LNCAP (cell line): ENCODE data around the gene EPS15.

Source experiments
- CTCF ChIP-seq: fragments of 450-650 bp; IDR thresholded peaks from 2 replicates; pipeline ENCODE4 v1.5.1; 2017; ENCODE audit warnings: mild to moderate bottlenecking

EPS15 gene

GRCh38 chr1:51552929-51553807 is 34.1 kb upstream of the EPS15 start:
- no peak for TF ChIP-seq CTCF

GRCh38 chr1:51551848-51552296 is 32.8 kb upstream of the EPS15 start:
- TF ChIP-seq CTCF: no peak

- no peak for TF ChIP-seq CTCF
Observed at GRCh38 chr1:51551081-51551480, 32.0 kb upstream of the EPS15 start.

GRCh38 chr1:51549901-51550300 is 30.8 kb upstream of the EPS15 start:
- no peak for TF ChIP-seq CTCF

- no peak for TF ChIP-seq CTCF
Observed at GRCh38 chr1:51549016-51549619, 30.1 kb upstream of the EPS15 start.

GRCh38 chr1:51543858-51544257 is 24.8 kb upstream of the EPS15 start:
- TF ChIP-seq CTCF: no peak

GRCh38 chr1:51542158-51542953 is 23.3 kb upstream of the EPS15 start:
- TF ChIP-seq CTCF: no peak
